GM19455 (cell line): ENCODE data around the gene AGAP2.
"Not testable (repeated sequence)": the region's sequence is repeated elsewhere in the genome, so short reads cannot be mapped to it uniquely, and the experiment has no call there.

ENCODE experiments used
- ATAC-seq: cut with Tn5 transposase; IDR thresholded peaks from one replicate; pipeline ENCODE4 v1.9.1; 2021; ENCODE audit not compliant: unreplicated experiment

The AGAP2 gene

DNA sequence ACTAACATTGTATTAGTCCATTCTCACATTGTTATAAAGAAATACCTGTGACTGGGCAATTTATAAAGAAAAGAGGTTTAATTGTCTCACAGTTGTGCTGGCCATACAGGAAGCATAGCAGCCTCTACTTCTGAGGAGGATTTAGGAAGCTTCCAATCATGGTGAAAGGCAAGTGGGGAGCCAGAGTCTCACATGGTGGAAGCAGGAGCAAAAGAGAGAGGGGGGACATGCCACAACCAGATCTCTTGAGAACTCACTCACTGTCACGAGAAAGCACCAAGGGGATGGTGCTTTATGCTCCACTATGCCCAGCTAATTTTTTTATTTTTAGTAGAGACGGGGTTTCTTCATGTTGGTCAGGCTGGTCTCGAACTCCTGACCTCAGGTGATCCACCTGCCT, 31.3 kb downstream of the AGAP2 start:
- ATAC-seq = no peak

DNA sequence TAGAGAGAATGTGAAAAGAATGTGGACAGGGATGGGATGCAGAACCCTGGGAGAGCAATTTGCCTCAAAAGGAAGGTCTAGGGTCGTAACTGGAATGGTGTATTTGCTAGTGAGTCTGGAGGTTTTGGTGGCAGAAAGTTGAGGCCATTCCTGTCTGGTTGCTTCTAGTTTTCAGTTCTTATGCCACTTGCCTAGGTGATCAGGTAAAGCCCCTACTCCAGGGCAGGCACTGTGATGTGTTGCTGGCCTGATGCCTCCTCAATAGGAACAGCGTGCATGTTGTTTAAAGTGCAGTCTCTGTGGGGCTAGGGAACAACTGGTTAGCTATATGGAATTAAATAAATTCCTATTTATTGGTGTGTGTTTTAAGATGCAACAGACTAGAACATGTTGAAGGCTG, 38.2 kb downstream of the AGAP2 start:
- no peak for ATAC-seq

DNA sequence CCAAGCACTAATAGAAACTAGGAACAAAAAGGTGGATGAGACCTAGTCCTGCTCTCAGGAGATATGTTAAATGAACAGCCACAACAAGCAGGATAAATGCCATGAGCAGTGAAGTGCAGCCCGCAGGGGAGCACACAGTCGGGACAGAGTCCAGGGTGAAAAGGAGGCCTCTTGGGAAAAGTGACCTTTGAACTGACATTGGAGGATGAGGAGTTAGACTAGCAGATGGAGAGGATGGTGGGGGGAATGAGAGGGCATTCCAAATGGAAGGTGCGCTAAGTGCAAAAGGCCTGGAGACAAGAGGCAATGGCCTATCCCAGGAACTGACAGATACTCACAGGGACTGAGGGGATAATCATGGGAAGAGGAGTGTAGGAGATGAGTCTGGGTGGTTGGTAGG, 40.1 kb downstream of the AGAP2 start:
- no peak for ATAC-seq

DNA sequence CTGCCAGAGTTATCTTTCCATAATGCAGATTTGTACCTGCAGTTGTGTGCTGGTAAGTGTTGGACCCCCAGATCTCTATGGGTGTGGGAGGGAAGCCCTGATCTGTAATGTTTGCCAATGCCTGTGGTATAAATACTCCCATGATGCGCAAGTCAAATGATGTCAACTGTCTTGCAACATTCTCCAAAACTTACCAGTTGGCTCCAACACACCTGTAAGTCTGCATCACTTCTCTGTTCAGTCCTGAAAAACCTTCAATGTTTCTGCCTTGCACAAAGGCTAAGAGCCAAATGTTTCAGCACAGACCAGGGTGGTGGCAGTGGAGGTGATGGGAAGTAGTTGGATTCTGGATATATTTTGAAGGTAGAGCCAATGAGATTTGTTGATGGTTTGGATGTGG, 41.5 kb downstream of the AGAP2 start:
- no peak for ATAC-seq

DNA sequence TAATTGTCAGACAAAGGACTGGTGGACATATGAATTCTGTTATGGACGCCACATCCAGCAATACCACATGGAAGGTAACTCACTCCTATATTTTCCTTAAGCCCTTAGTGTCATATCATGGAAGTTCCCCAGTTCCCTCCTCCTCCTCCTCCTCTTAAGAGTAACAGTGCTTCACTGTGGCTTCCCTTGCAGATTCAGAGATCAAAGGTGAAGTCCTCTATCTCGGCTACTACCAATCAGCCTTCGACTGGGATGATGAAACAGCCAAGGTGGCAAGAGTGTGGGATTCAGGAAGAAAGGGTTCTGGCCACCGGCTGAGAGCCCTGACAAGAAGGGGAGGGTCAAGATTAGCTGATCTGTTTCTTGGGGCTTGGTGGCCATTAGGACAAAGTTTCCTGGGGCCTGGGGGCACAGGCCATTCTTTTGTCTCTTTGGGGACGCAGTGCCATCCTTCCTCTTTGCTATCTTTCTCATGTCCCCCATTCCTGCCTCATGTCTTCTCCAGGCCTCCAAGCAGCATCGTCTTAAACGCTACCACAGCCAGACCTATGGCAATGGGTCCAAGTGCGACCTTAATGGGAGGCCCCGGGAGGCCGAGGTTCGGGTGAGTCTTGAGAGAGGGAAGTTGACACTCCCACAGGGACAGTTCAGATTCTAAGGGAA, 42.6 kb downstream of the AGAP2 start:
- no peak for ATAC-seq

DNA sequence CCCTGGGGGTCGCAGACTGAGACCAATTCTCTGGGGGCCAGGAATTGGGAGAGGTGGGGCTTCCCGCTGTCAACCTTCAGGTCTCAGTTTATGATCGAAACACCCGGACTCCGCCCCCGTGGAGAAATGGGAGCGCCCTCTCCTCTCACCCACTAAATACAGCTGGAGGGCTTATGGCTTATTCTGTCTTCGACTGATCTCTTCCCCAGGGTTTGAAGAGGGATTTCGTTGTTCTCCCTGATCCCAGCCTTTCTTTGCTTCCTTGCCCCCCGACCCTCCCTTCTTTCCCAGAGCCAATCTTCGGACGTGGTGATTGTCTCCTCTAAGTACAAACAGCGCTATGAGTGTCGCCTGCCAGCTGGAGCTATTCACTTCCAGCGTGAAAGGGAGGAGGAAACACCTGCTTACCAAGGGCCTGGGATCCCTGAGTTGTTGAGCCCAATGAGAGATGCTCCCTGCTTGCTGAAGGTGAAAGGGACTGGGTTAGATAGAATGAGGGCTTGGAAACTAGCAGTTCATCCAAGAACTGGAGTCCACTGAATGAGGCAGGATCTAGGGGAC, 44.0 kb downstream of the AGAP2 start:
- ATAC-seq = no peak

DNA sequence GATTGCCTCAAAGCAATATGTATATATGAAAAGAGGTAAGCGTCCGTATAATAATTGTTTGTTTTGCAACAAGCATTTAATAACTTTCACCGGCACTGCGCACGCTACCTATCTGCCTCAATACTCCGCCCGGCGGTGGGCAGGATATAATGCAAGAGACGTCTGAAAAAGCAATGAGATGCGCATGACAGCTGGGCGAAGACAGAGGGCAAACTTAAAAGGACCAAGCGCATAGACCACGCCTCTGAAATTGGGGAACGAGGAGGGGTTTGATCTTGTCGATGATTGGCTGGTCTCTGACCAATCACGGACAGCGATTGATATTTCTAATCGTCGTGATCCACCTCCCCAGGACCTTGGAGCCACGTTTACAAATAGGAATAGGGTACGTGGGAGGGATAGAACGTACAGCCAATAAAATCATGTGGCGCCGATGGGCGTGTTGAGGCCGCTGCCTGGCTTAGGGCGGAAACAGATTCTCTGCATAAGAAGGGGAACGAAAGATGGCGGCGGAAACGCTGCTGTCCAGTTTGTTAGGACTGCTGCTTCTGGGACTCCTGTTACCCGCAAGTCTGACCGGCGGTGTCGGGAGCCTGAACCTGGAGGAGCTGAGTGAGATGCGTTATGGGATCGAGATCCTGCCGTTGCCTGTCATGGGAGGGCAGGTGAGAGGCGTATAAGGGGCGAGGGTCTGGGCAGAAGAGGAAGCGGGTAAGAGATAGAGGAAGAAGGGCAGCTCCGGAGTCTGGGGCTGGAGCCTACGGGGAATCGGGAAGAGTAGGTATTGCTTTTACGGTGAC, 44.7 kb downstream of the AGAP2 start, which contains the start of gene OS9:
Gene OS9 (plus strand): TSS at position 474 of the 800 bp plus-strand sequence. CDS start 30 bp downstream, at position 504.
- ATAC-seq = peak; percentile 97

DNA sequence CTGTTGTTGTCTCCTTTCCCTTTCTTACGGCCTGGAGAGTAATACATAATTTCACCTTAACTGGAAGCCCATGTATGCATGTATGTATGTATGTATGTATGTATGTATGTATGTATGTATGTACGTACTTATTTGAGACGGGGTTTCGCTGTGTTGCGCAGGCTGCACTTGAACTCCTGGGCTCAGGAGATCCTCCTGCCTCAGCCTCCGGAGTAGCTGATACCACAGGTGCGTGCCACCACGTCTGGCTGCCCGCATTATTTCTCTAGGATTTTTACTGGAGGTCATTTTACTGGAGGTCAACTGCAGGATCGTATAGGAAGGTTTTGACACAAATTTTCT, 45.3 kb downstream of the AGAP2 start:
- no peak for ATAC-seq

DNA sequence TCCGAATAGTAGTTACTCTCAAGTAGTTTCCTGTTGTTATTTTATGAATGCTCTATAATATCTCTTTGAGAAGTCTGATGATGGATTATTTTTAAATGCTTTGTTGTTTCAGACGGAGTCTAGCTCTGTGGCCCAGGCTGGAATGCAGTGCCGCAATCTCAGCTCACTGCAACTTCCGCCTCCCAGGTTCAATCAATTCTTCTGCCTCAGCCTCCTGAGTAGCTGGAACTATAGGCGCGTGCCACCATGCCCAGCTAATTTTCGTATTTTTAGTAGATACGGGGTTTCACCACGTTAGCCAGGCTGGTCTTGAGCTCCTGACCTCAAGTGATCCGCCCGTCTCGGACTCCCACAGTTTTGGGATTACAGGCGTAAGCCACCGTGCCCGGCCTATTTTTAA, 46.0 kb downstream of the AGAP2 start:
- no peak for ATAC-seq

DNA sequence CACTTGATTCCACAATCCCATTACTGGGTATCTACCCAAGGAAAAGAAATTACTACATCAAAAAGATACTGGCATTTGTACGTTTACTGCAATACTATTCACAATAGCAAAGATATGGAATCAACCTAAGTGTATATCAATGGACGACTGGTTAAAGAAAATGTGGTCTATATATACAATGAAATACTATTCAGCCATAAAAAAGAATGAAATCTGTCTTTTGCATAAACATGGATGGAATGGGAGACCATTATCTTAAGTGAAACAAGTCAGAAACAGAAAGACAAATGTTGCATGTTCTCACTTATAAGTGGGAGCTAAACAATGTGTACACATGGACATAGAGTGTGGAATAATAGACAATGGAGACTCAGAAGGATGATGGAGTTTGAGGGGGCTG, 49.6 kb downstream of the AGAP2 start:
- ATAC-seq = no peak

DNA sequence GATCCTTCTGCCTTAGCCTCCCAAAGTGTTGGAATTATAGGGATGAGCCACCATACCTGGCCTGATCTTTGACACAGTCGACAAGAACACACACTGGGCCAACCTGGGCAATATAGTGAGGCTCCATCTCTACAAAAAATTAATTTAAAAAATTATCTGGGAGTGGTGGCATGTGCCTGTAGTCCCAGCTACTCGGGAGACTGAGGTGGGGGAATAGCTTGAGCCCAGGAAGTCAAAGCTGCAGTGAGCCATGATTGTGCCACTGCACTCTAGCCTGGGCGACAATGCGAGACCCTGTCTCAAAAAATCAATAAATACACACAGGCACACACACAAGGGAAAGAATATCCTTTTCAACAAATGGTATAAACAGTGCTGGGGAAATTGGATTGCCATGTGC, 50.7 kb downstream of the AGAP2 start:
- no peak for ATAC-seq

DNA sequence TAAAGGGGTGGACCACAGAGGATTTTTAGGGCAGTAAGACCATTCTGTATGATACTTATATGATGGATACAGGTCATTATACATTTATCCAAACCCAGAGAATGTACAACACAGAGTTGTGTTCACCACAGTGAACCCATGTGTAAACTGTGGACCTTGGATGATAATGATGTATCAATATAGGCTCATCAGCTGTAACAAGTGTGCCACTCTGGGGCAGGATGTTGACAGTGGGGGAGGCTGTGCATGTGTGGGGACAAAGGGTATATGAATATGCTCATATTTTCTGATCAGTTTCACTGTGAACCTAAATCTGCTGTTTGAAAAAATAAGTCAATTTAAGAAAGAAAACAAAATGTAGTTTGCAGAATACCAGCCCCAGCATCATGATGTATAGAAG, 58.8 kb downstream of the AGAP2 start:
- no peak for ATAC-seq

DNA sequence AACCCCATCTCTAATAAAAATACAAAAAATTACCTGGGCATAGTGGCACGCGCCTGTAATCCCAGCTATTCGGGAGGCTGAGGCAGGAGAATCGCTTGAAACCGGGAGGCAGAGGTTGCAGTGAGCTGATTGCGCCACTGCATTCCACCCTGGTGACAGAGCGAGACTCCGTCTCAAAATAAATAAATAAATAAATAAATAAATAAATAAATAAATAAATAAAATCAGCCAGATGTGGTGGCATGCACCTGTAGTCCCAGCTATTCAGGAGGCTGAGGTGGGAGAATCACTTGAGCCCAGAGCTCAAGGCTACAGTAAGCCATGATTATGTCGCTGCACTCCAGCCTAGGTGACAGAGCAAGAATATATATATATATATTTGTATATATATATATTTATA, 60.6 kb downstream of the AGAP2 start:
- ATAC-seq = not testable (repeated sequence)

DNA sequence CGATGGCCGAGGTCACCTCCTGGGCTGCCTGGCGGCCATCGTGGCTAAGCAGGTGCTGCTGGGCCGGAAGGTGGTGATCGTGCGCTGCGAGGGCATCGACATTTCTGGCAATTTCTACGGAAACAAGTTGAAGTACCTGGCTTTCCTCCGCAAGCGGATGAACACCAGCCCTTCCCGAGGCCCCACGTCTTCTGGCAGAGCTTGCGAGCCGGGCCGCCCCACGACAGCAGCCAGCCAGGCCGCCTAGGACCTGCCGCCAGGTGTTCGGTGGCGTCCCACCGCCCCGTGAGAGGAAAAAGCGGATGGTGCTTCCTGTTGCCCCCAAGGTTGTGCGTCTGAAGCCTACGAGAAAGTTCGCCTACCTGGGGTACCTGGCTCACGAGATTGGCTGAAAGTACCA, 63.9 kb downstream of the AGAP2 start:
- ATAC-seq = no peak
